CD14-positive monocyte (primary cell): ENCODE measurements around the gene CRY1. TPM values are rescaled to one million over a fixed set of nuclear protein-coding genes. Genes with fewer than 3 reads are reported as not detected.

ENCODE experiments used
- DNase-seq, 3 donors: peaks; one replicate each; pipeline ENCODE4 v3.0.0-alpha.2; 2011 to 2022
- H2AFZ ChIP-seq: 2 replicates; pipeline ENCODE4 v1.6.0; 2012; ENCODE audit warnings: mild to moderate bottlenecking, low read depth, low read length, inconsistent platforms; ENCODE audit not compliant: insufficient read depth, poor library complexity, severe bottlenecking
- H3K27ac ChIP-seq, 2 donors: 1 replicate in 1 of 2; 2 replicates in 1 of 2; pipeline ENCODE4 v1.5.1; 2012 to 2013; ENCODE audit warnings: low read length in 2 of 2, control low read depth in 1 of 2, inconsistent platforms in 1 of 2, low read depth in 1 of 2, mild to moderate bottlenecking in 1 of 2
- H3K27me3 ChIP-seq, 2 donors: one replicate each; pipeline versions ENCODE4 v1.6.0 to v1.6.1; 2011 to 2013; ENCODE audit warnings: low read length in 2 of 2; ENCODE audit not compliant: control insufficient read depth in 2 of 2, insufficient read depth in 2 of 2
- H3K36me3 ChIP-seq, 2 donors: replicated peaks in 1 of 2; 1 replicate in 1 of 2; 2 replicates in 1 of 2; pipeline versions ENCODE4 v1.5.1 to v1.6.1; 2012 to 2013; ENCODE audit warnings: low read length in 2 of 2, control low read depth in 1 of 2, inconsistent platforms in 1 of 2, mild to moderate bottlenecking in 1 of 2; ENCODE audit not compliant: insufficient read depth in 2 of 2, control insufficient read depth in 1 of 2
- H3K4me1 ChIP-seq, 2 donors: 1 replicate in 1 of 2; 2 replicates in 1 of 2; pipeline versions ENCODE4 v1.5.1 to v1.6.1; 2012 to 2013; ENCODE audit warnings: low read length in 2 of 2, control low read depth in 1 of 2, inconsistent platforms in 1 of 2, mild to moderate bottlenecking in 1 of 2, moderate library complexity in 1 of 2; ENCODE audit not compliant: insufficient read depth in 2 of 2, control insufficient read depth in 1 of 2
- H3K4me2 ChIP-seq: replicated peaks from 2 replicates; pipeline ENCODE3; 2012; ENCODE audit warnings: low read length, moderate library complexity, mild to moderate bottlenecking; ENCODE audit not compliant: poor library complexity, severe bottlenecking; ENCODE audit errors: extremely low read depth
- H3K4me3 ChIP-seq, 3 experiments: fragments of 200-600 bp in 1 of 3; sonication (generic) in 1 of 3; replicated peaks in 1 of 3; 1 replicate in 2 of 3; 2 replicates in 1 of 3; pipeline ENCODE4 v1.5.1; 2011 to 2013; ENCODE audit warnings: low read length in 3 of 3, mild to moderate bottlenecking in 3 of 3, control low read depth in 2 of 3, low read depth in 2 of 3, inconsistent platforms in 1 of 3, moderate library complexity in 1 of 3
- H3K79me2 ChIP-seq: 2 replicates; pipeline ENCODE4 v1.6.0; 2012; ENCODE audit warnings: mild to moderate bottlenecking, control low read depth, inconsistent platforms, low read length, moderate library complexity; ENCODE audit not compliant: insufficient read depth
- H3K9ac ChIP-seq: 2 replicates; pipeline ENCODE4 v1.6.0; 2017; ENCODE audit warnings: low read length, mild to moderate bottlenecking; ENCODE audit not compliant: insufficient read depth, poor library complexity, severe bottlenecking
- H3K9me3 ChIP-seq, 2 donors: replicated peaks in 1 of 2; 1 replicate in 1 of 2; 2 replicates in 1 of 2; pipeline versions ENCODE4 v1.5.1 to v1.6.1; 2012 to 2013; ENCODE audit warnings: low read length in 2 of 2, control low read depth in 1 of 2; ENCODE audit not compliant: control insufficient read depth in 1 of 2, insufficient read depth in 1 of 2
- H4K20me1 ChIP-seq: 2 replicates; pipeline ENCODE4 v1.6.0; 2012; ENCODE audit warnings: mild to moderate bottlenecking, low read length, control low read depth, moderate library complexity; ENCODE audit not compliant: insufficient read depth
- H3K27ac Mint-ChIP-seq, 7 donors: one replicate each; pipeline ENCODE4 v1.8.0; 2020; ENCODE audit warnings: mild to moderate bottlenecking in 7 of 7, mixed read lengths in 7 of 7, moderate library complexity in 6 of 7, inconsistent platforms in 2 of 7
- H3K27me3 Mint-ChIP-seq, 3 donors: one replicate each; pipeline ENCODE4 v1.8.0; 2021 to 2022; ENCODE audit warnings: low read depth in 3 of 3, mild to moderate bottlenecking in 3 of 3, mixed read lengths in 3 of 3, moderate library complexity in 3 of 3, inconsistent platforms in 1 of 3
- H3K36me3 Mint-ChIP-seq, 2 donors: one replicate each; pipeline ENCODE4 v1.8.0; 2020; ENCODE audit warnings: mixed read lengths in 2 of 2, inconsistent platforms in 1 of 2, mild to moderate bottlenecking in 1 of 2
- H3K4me1 Mint-ChIP-seq: one replicate; pipeline ENCODE4 v1.8.0; 2020; ENCODE audit warnings: mild to moderate bottlenecking, mixed read lengths
- H3K4me3 Mint-ChIP-seq, 2 donors: one replicate each; pipeline ENCODE4 v1.8.0; 2020; ENCODE audit warnings: mild to moderate bottlenecking in 2 of 2, mixed read lengths in 2 of 2, moderate library complexity in 1 of 2
- H3K9me3 Mint-ChIP-seq, 7 donors: one replicate each; pipeline ENCODE4 v1.8.0; 2020 to 2022; ENCODE audit warnings: mixed read lengths in 7 of 7, mild to moderate bottlenecking in 6 of 7, moderate library complexity in 6 of 7, inconsistent platforms in 2 of 7
- CTCF ChIP-seq: fragments of 200-600 bp; IDR thresholded peaks from one replicate; pipeline ENCODE4 v1.8.0; 2022; ENCODE audit warnings: antibody characterized with exemption, mild to moderate bottlenecking
- WGBS: methylation state at CpG from one replicate; pipeline ENCODE4 v1.1.5; 2013; ENCODE audit warnings: missing lambda C conversion rate; ENCODE audit not compliant: insufficient coverage; 5-methylcytosine and 5-hydroxymethylcytosine counted together
- intact Hi-C, 2 donors: fragments of 100-400 bp; cut with micrococcal nuclease; formaldehyde crosslinking; loops; one replicate each; pipeline versions ENCODE4 v1.15.0 to v1.15.1; 2023
- polyA plus RNA-seq, 3 donors: library from polyadenylated mRNA; depleted of rRNA in 1 of 3; unstranded in 2 of 3; stranded (reverse) in 1 of 3; fragments of 300-500 nt in 2 of 3; fragments of >200 nt in 1 of 3; fragmentation: Illumina TruSeq in 2 of 3; gene quantifications; 1 replicate in 2 of 3; 2 replicates in 1 of 3; pipeline ENCODE4 v1.2.3, GENCODE V29; 2012 to 2021

The CRY1 gene
- polyA plus RNA-seq, 3 donors = 3.8 to 7.7 (median 5.8) TPM

- TF ChIP-seq CTCF = no peak
- Histone ChIP-seq H4K20me1 (no peaks in the 10 kb centered on the region), H3K9me3 (no peaks in the 10 kb centered on the region), H3K4me2 (no peak overlapping the region), H3K4me3 (no peak overlapping the region), H3K27me3 (no peaks in the 10 kb centered on the region), H3K9ac (no peak overlapping the region), H3K79me2 (no peaks in the 10 kb centered on the region), H3K4me1 (no peaks in the 10 kb centered on the region), H3K27ac (no peak overlapping the region), H3K36me3 (no peaks in the 10 kb centered on the region), H2AFZ (no peak overlapping the region)
- Mint-ChIP-seq H3K27ac (no peak overlapping the region), H3K27me3 (no peaks in the 10 kb centered on the region), H3K4me1 (peaks cover 5% of the 10 kb centered on the region), H3K4me3 (no peak overlapping the region), H3K9me3 (peaks cover 0 to 6% (median under 1%) of the 10 kb centered on the region in 7 donors), H3K36me3 (peaks cover 0 to 1% of the 10 kb centered on the region in 2 donors)
- DNase-seq = no peak
- 92% methylated on average over 6 of the region's 7 CpGs for WGBS
- intact Hi-C loops = no loop called here
Observed at GRCh38 chr12:107032266-107032665, 61.1 kb downstream of the CRY1 start.

GRCh38 chr12:107031061-107031460, 62.3 kb downstream of the CRY1 start:
- WGBS = no CpG with 5 or more reads among the region's 2 CpGs
- TF ChIP-seq CTCF = no peak
- no peak overlapping the region for H3K4me3 Mint-ChIP-seq
- Histone ChIP-seq H3K27me3 (no peaks in the 10 kb centered on the region), H4K20me1 (no peaks in the 10 kb centered on the region), H3K4me2 (no peak overlapping the region), H3K4me3 (no peak overlapping the region), H3K27ac (no peak overlapping the region), H3K4me1 (no peaks in the 10 kb centered on the region), H2AFZ (no peak overlapping the region), H3K9me3 (no peaks in the 10 kb centered on the region), H3K79me2 (no peaks in the 10 kb centered on the region), H3K36me3 (no peaks in the 10 kb centered on the region), H3K9ac (no peak overlapping the region)
- no peaks in the 10 kb centered on the region for H3K36me3 Mint-ChIP-seq
- intact Hi-C loops = no loop called here
- no peaks in the 10 kb centered on the region for H3K9me3 Mint-ChIP-seq
- no peaks in the 10 kb centered on the region for H3K27me3 Mint-ChIP-seq
- no peak for DNase-seq
- no peak overlapping the region for H3K27ac Mint-ChIP-seq
- H3K4me1 Mint-ChIP-seq = peaks cover 5% of the 10 kb centered on the region
